Measurements from ENCODE around the gene UQCRQ. TPM values are rescaled to one million over a fixed set of nuclear protein-coding genes. Genes with fewer than 3 reads are reported as not detected.

The UQCRQ gene
- total and polyA plus RNA-seq, 9 of the 15 experiments (the other 6 are each of a cell fraction or from before 2014, with no cell fraction given): 235 to 2,421 (median 883) TPM

DNA sequence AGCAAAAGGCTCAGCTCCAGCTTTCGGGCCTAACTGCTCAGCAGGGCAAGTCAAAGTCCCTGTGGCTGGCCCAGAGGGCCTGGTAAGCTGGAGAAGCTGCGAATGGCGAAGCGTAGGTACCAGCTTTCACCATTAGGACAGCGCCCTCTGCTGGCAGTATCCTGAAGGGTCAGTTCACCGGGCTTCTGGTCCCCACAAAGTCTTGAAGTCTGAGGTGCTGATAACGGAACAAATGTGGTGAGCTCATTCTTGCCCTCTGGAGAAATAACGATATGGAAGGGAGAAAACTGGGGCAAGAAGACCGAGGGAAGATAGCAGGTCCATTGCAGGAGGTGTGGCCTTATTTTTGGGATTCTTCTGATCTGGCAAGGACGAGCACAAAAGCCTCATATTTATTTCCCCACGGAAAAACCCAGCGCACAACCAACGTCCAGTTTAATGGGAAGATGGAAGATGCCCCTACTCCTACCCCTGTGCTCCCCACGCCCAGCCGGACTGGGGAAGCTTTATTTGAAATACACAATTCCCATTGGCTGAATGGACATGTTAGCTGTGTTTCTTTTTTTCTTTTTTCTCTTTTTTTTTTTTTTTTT lies 46.2 kb upstream of the UQCRQ start (continued):
- TF ChIP-seq ZNF780A (CRISPR knock-in tag; IDR thresholded peaks at IDR 0.05) (no peak), HMGN3 (IDR thresholded peaks at IDR 0.05; ENCODE audit: borderline replicate concordance, extremely low read depth, insufficient read length, low read depth, low read length) (no peak), MLLT1 (IDR thresholded peaks at IDR 0.05) (no peak), BDP1 (IDR thresholded peaks at IDR 0.05; ENCODE audit: insufficient read depth, insufficient read length) (no peak), SMAD1 (IDR thresholded peaks at IDR 0.05; ENCODE audit: low read depth, low read length, partially characterized antibody) (no peak), ZBTB2 (IDR thresholded peaks at IDR 0.05) (no peak), ERF (CRISPR knock-in tag; IDR thresholded peaks at IDR 0.05) (no peak), RREB1 (CRISPR knock-in tag; IDR thresholded peaks at IDR 0.05) (no peak), ZNF311 (CRISPR knock-in tag; IDR thresholded peaks at IDR 0.05) (no peak), RBM17 (IDR thresholded peaks at IDR 0.05; ENCODE audit: borderline replicate concordance, low read depth, low read length) (no peak), SRSF9 (IDR thresholded peaks at IDR 0.05; ENCODE audit: borderline replicate concordance, low read depth, low read length) (no peak), ZNF76 (CRISPR knock-in tag; IDR thresholded peaks at IDR 0.05; ENCODE audit: borderline replicate concordance) (no peak), PML (IDR thresholded peaks at IDR 0.05; ENCODE audit: low read length) (no peak), ZNF23 (CRISPR knock-in tag; IDR thresholded peaks at IDR 0.05) (no peak), NFRKB (IDR thresholded peaks at IDR 0.05; ENCODE audit: low read depth) (no peak)
- TF ChIP-seq, protein P1, sequence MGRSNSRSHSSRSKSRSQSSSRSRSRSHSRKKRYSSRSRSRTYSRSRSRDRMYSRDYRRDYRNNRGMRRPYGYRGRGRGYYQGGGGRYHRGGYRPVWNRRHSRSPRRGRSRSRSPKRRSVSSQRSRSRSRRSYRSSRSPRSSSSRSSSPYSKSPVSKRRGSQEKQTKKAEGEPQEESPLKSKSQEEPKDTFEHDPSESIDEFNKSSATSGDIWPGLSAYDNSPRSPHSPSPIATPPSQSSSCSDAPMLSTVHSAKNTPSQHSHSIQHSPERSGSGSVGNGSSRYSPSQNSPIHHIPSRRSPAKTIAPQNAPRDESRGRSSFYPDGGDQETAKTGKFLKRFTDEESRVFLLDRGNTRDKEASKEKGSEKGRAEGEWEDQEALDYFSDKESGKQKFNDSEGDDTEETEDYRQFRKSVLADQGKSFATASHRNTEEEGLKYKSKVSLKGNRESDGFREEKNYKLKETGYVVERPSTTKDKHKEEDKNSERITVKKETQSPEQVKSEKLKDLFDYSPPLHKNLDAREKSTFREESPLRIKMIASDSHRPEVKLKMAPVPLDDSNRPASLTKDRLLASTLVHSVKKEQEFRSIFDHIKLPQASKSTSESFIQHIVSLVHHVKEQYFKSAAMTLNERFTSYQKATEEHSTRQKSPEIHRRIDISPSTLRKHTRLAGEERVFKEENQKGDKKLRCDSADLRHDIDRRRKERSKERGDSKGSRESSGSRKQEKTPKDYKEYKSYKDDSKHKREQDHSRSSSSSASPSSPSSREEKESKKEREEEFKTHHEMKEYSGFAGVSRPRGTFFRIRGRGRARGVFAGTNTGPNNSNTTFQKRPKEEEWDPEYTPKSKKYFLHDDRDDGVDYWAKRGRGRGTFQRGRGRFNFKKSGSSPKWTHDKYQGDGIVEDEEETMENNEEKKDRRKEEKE (IDR thresholded peaks at IDR 0.05; ENCODE audit: borderline replicate concordance in 1 of 2, control insufficient read depth in 1 of 2, low read depth in 2 of 2, low read length in 1 of 2): 0 out of 4 replicates have a peak, but pooled peaks of 1 of the 2 experiments have one; percentile 28
